C4-2B (cell line): ENCODE results near the gene MFNG.

Experiments
- H3K27ac ChIP-seq: fragments of 450-650 bp; 2 replicates; pipeline ENCODE4 v1.5.1; 2017
- ZFX ChIP-seq: fragments of 450-650 bp; IDR thresholded peaks from 2 replicates; pipeline ENCODE4 v1.6.1; 2017
- TF ChIP-seq, protein P1 (sequence below): fragments of 450-650 bp; conservative IDR thresholded peaks from 2 replicates; pipeline ENCODE4 v1.5.1; 2017; ENCODE audit warnings: mild to moderate bottlenecking

Gene MFNG

DNA sequence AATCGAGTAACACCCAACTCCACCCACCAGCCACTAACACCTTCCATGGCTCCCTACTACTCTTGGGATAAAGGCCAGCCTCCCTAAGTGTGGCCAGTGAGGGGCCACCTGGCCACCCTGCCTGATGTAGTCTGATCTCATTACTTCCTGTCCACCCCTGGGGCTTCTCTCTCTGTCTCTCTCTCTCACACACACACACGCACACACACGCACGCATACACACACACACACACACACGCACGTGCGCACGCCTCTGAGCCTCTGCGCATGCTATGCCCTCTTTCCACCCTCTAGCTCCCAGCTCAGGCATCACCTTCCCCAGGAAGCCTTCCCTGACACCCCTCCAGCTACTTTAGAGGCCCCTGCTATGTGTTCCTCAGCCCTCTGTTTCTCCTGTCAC, 3.9 kb downstream of the MFNG start:
- TF ChIP-seq, protein P1, sequence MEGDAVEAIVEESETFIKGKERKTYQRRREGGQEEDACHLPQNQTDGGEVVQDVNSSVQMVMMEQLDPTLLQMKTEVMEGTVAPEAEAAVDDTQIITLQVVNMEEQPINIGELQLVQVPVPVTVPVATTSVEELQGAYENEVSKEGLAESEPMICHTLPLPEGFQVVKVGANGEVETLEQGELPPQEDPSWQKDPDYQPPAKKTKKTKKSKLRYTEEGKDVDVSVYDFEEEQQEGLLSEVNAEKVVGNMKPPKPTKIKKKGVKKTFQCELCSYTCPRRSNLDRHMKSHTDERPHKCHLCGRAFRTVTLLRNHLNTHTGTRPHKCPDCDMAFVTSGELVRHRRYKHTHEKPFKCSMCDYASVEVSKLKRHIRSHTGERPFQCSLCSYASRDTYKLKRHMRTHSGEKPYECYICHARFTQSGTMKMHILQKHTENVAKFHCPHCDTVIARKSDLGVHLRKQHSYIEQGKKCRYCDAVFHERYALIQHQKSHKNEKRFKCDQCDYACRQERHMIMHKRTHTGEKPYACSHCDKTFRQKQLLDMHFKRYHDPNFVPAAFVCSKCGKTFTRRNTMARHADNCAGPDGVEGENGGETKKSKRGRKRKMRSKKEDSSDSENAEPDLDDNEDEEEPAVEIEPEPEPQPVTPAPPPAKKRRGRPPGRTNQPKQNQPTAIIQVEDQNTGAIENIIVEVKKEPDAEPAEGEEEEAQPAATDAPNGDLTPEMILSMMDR, result no peak
- TF ChIP-seq ZFX, result no peak
- H3K27ac ChIP-seq, result no peak overlapping the region

- TF ChIP-seq, protein P1, result no peak
- TF ChIP-seq ZFX, result no peak
These were observed 4.8 kb downstream of the MFNG start for GRCh38 chr22:37481347-37481907.

DNA sequence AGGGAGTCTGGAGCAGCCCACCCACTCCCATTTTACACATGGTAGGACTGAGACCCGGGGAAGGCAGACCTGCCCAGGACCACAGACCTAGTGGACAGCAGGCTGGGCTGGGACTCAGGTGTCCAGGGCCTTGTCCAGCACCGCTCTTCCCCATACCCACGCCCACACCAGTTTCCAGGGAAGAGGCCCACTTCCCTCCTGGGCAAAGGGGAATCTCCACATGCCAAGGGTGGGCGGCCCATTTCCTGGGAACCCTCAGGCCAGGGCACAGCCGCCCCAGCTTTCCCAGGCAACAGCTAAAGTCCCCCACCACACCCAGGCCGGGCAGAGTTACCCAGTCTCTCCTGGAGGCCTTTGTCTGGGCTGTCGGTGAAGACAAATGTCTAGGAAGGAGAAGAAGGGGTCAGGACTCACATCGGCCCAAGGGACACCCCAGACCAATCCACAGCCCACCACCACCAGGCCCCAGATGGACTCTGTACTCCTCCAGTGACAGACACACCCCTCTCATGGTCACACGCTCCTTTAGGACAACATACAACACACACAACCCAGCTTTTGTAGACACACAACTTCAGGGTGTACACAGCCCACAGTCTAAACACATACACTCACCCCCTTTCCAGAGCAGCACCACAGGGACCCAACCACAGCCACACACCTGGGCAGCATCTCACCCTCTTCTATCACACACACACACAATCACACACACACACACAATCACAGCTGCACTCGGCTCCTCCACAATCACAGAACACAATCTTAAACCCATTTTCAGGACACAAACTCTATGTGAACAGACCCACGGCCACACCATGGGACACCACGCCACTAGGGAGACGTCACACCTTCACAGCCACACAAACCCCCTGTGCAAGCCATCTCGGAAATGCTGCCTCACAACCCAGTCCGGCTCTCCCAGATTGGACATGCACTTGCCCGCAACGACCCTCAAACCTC, 5.5 kb downstream of the MFNG start:
- no peak overlapping the region for H3K27ac ChIP-seq
- TF ChIP-seq, protein P1, result no peak
- no peak for TF ChIP-seq ZFX

More at GRCh38 chr22:37481347-37481907, 4.8 kb downstream of the MFNG start:
- H3K27ac ChIP-seq, result no peak overlapping the region

- no peak for TF ChIP-seq ZFX
- TF ChIP-seq, protein P1, result no peak
- no peak overlapping the region for H3K27ac ChIP-seq
These were observed 7.0 kb downstream of the MFNG start for GRCh38 chr22:37479196-37479595.

- TF ChIP-seq, protein P1, result no peak
- TF ChIP-seq ZFX, result no peak
- H3K27ac ChIP-seq, result no peak overlapping the region
These were observed 9.5 kb downstream of the MFNG start for GRCh38 chr22:37476389-37477329.

DNA sequence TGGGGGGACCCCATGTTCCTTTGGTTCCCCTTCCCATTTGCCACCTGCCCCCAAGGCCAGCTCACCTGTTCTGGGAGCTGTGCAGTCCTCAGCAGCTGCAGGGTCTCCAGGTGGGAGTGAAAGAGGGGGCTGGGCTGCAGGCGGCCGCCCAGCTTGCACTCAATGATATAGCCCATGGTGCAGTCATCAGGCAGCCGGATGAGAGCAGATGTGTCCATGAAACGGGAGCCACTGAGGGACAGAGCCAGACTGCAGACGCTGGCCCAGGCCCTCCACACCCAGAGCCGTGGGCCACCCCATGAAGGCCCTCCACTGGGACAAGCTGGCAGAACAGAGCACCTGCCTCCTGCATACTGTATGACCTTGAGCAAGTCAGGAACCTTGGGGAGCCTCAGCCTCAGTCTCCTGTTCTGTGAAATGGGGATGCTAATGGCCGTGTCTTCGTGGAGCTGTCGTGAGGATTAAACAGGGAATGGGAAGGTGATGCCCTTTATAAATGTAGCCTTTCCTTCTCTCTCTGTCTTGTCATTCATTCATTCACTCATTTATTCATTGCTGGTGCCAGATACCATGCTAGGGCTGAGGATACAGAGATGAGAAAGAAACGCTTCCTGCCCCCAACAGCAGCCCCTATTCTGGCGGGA, 11.6 kb downstream of the MFNG start:
- TF ChIP-seq, protein P1, result no peak
- no peak for TF ChIP-seq ZFX
- H3K27ac ChIP-seq, result no peak overlapping the region
